Activated T-helper 1 cell treated with anti-CD3 and anti-CD28 coated beads, Interleukin-12 subunit alpha, Interleukin-12 subunit beta, Interleukin-2, Interleukin-4 antibody, amounts not matched to agents 30 ng/mL and 10 ng/mL and 1 ng/mL, durations not matched to agents 14 hours and 24 hours and 36 hours (primary cell): ENCODE measurements around the gene LIN28A. TPM values are rescaled to one million over a fixed set of nuclear protein-coding genes. Genes with fewer than 3 reads are reported as not detected.

Source experiments
- DNase-seq: peaks from one replicate; pipeline ENCODE4 v3.0.0; 2021; ENCODE audit warnings: low spot score
- H3K27ac Mint-ChIP-seq: one replicate; pipeline ENCODE4 v1.8.0; 2021; ENCODE audit warnings: mild to moderate bottlenecking, mixed read lengths
- H3K27me3 Mint-ChIP-seq: one replicate; pipeline ENCODE4 v1.8.0; 2022; ENCODE audit warnings: mild to moderate bottlenecking, moderate library complexity, mixed read lengths; ENCODE audit not compliant: insufficient read depth
- H3K36me3 Mint-ChIP-seq: one replicate; pipeline ENCODE4 v1.8.0; 2021; ENCODE audit warnings: low read depth, mixed read lengths
- H3K4me1 Mint-ChIP-seq: one replicate; pipeline ENCODE4 v1.8.0; 2021; ENCODE audit warnings: low read depth, mixed read lengths
- H3K4me3 Mint-ChIP-seq: one replicate; pipeline ENCODE4 v1.8.0; 2021; ENCODE audit warnings: mild to moderate bottlenecking, moderate library complexity, mixed read lengths
- H3K9me3 Mint-ChIP-seq: one replicate; pipeline ENCODE4 v1.8.0; 2021; ENCODE audit warnings: mixed read lengths
- intact Hi-C: fragments of 100-400 bp; cut with micrococcal nuclease; formaldehyde crosslinking; loops from one replicate; pipeline ENCODE4 v1.15.1; 2024
- total RNA-seq: library from RNA; stranded (reverse); gene quantifications from 2 replicates; pipeline ENCODE4 v1.2.3, GENCODE V29; 2022

The LIN28A gene
- total RNA-seq, 1 donor from 2014 or later: not detected

DNA sequence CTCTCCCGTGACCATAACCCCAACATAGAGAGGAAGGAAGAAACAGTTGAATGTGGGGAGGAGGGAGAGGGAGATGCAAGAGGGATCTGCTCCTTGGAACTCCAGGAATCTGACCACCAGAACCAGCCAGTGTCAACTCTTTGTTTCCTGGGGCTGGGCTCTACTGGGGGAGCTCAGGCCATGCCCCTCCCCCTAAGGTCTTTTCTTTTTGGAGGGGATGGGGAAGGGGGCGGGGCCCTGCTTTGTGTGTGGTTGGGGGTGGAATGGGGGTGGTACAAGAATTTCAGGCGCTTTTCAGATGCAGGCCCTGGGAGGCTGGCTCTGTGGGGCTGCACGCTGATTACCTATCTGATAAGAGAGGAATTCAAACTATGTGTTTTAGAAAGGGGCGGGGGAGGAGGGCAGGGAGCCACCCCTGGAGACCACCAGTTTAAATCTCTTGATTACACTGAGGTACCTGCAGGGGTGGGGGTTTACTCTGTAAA is 8.3 kb downstream of the LIN28A start:
- no peak for DNase-seq
- intact Hi-C loops: loop anchor here (5.0 kb wide), 1 partner anchor 382 kb away; no protein-coding TSS in a partner anchor
- H3K27ac Mint-ChIP-seq: no peak overlapping the region
- H3K36me3 Mint-ChIP-seq: no peaks in the 10 kb centered on the region
- no peak overlapping the region for H3K4me3 Mint-ChIP-seq
- H3K27me3 Mint-ChIP-seq: peaks cover 38% of the 10 kb centered on the region
- H3K9me3 Mint-ChIP-seq: no peaks in the 10 kb centered on the region
- H3K4me1 Mint-ChIP-seq: no peaks in the 10 kb centered on the region

DNA sequence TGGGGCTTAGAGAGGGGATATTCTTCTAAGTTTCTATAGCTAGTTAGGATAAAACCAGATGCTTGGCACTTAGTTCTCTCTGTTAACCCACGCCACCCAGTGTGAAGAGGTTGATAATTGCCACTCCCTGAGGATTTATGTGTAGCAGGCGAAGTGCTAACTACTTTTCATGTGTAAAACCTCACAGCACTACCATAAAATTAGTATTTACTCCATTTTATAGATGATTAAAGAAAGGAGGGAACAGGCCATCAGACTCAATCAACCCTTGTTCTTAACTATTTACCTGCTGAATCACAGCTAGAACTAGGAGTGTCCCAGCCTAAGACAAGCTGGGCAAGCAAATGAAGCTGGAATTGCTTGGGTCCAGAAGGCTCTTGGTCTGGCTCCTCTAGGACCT is 8.9 kb downstream of the LIN28A start:
- Mint-ChIP-seq H3K27ac (no peak overlapping the region), H3K36me3 (no peaks in the 10 kb centered on the region), H3K4me1 (no peaks in the 10 kb centered on the region), H3K27me3 (peaks cover 32% of the 10 kb centered on the region), H3K9me3 (no peaks in the 10 kb centered on the region), H3K4me3 (no peak overlapping the region)
- DNase-seq: no peak
- intact Hi-C loops: loop anchor here (5.0 kb wide), 1 partner anchor 382 kb away; no protein-coding TSS in a partner anchor

DNA sequence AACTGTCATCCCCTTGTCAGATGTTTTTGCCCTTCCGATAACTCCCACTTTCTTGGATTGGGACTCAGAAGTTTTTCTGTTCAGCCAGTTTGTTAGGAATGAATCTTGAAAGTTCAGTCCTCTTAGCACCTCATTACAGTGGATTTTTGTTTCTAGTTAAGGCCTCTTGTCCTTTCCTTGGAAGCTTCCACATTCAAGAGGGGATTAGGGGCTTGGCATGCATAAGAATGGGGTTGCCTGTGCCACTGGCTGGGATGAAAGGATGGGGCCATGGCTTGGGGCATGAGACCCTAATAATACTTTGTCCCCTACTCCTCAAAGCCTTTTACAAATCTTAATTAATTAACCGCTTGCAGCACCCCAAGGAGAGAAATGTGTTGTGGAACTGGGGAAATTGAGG is 19.1 kb downstream of the LIN28A start:
- Mint-ChIP-seq H3K36me3 (peaks cover 7% of the 10 kb centered on the region), H3K27ac (no peak overlapping the region), H3K27me3 (peaks cover 18% of the 10 kb centered on the region), H3K9me3 (no peaks in the 10 kb centered on the region), H3K4me1 (peaks cover 18% of the 10 kb centered on the region), H3K4me3 (no peak overlapping the region)
- no peak for DNase-seq
- intact Hi-C loops: loop anchor here (5.0 kb wide), 1 partner anchor 358 kb away; the partner anchor contains the start of gene PIGV

DNA sequence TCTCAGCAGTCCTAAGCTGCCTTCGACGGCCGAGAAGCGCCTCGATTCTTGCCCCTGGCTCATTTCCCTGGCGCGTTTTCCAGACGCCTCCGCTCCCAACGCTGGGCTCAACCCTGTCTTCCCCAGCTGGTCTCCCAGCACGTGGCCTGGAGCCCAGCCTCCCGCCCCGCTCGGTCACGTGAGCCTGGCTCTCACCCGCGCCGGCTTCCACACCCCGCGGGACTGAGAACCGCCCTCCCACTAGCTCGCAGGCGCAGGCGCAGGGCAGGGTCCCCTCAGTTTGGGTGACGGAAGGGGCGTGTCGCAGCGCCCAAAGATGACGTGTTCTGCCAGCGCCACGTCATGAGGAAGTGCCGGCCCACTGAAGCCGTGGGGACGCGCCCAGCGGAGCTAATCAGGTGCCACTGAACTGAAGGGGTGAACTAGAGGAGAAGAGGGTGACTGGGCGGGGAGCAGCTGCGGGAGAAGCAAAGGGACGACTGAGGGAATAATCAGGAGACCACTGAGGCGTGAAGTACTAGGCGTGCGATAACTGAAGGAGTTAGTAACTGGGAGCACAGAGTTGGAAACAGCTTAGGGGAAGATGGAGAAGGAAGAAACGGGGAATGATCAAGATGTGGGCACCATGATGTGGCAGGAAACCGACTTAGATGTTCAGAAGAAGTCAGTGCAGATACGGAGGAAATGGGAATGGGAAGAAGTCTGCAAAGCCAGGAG is 21.5 kb downstream of the LIN28A start, which contains the start of gene DHDDS:
DHDDS (plus strand) TSS at position 343 of the 717 bp plus-strand sequence. CDS start 625 bp downstream, outside the sequence.
- intact Hi-C loops: loop anchor here (1.0 to 5.0 kb wide), 8 partner anchors 40 to 355 kb away; partner anchors contain the start of genes CEP85, HMGN2, PDIK1L and PIGV

DNA sequence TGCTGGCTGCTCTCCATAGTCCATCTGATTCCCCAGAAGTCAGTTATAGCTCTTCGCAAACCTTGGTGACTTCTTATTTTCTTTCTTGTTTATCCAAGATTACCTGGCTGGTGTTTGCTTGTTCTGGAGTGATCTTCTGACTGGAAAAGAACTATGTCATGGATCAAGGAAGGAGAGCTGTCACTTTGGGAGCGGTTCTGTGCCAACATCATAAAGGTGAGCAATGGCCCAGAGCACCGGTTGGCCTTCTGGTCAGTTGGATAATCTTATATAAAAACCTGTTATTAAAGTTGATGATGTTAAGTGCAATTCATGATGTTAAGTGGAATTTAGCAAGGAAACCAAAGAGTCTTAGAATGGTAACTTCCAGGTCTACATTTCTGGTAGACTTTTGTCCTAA is 22.2 kb downstream of the LIN28A start:
- Mint-ChIP-seq H3K4me3 (peak overlapping the region; percentile 94), H3K36me3 (peaks cover 7% of the 10 kb centered on the region), H3K27me3 (peaks cover 12% of the 10 kb centered on the region), H3K27ac (peak overlapping the region; percentile 89), H3K4me1 (peaks cover 18% of the 10 kb centered on the region), H3K9me3 (no peaks in the 10 kb centered on the region)
- no peak for DNase-seq
- intact Hi-C loops: loop anchor here (1.0 to 5.0 kb wide), 8 partner anchors 40 to 355 kb away; partner anchors contain the start of genes CEP85, HMGN2, PDIK1L and PIGV

More for the DNA sequence above, 21.5 kb downstream of the LIN28A start, which contains the start of gene DHDDS:
- peak within 1 kb of the TSS; percentile 89 for H3K27ac Mint-ChIP-seq
- H3K36me3 Mint-ChIP-seq: peaks cover 7% of the 10 kb centered on the region
- peak; percentile 98 for DNase-seq
- H3K4me1 Mint-ChIP-seq: peaks cover 18% of the 10 kb centered on the region
- H3K27me3 Mint-ChIP-seq: peaks cover 12% of the 10 kb centered on the region
- H3K4me3 Mint-ChIP-seq: peak within 1 kb of the TSS; percentile 94
- H3K9me3 Mint-ChIP-seq: no peaks in the 10 kb centered on the region

DNA sequence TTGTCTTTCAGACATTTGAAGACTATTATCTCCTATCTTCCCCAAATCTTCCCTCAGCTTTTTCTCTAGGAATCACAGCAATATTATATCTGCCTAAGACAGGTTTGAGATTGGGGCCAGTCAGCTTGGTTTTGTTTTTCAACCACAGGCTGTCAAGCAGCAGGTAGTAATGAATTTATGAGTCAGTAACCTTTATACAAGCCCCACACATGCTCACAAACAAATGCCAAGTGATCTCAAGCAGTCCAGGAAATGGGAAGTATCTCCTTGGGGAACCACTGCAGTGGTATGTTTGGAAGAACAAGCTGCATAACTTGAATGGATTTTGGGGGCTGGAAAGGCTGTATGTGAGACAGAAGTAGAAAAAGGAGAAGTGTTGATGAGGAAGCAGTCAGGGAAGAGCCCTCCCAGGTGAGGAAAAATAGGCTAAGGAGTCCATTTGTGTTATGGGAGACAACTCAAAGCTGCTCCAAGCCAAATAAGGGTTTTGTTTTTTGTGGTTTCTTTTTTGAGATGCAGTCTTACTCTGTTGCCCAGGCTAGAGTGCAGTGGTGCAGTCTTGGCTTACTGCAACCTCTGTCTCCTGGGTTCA is 23.6 kb downstream of the LIN28A start:
- peak overlapping the region; percentile 50 for H3K4me3 Mint-ChIP-seq
- no peak overlapping the region for H3K27ac Mint-ChIP-seq
- H3K9me3 Mint-ChIP-seq: no peaks in the 10 kb centered on the region
- H3K27me3 Mint-ChIP-seq: peaks cover 9% of the 10 kb centered on the region
- DNase-seq: no peak
- peaks cover 18% of the 10 kb centered on the region for H3K4me1 Mint-ChIP-seq
- intact Hi-C loops: loop anchor here (5.0 kb wide), 1 partner anchor 353 kb away; the partner anchor contains the start of gene PIGV
- H3K36me3 Mint-ChIP-seq: peaks cover 21% of the 10 kb centered on the region

DNA sequence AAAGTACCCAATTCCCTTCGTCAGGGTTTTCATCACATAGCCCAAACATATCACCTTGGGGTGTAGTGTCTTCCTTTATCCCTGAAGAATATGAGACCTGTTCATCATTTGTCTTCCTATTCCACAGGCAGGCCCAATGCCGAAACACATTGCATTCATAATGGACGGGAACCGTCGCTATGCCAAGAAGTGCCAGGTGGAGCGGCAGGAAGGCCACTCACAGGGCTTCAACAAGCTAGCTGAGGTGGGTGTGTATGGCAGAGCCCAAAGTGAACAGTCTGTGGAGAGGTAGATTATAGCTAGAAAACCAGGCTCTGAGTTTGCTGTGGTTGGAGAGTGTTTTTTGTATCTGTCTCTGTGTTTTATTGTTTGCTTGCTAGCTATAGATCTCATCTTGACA is 27.4 kb downstream of the LIN28A start:
- peaks cover 10% of the 10 kb centered on the region for H3K4me1 Mint-ChIP-seq
- DNase-seq: no peak
- intact Hi-C loops: no loop called here
- H3K27me3 Mint-ChIP-seq: no peaks in the 10 kb centered on the region
- H3K9me3 Mint-ChIP-seq: no peaks in the 10 kb centered on the region
- H3K36me3 Mint-ChIP-seq: peaks cover 44% of the 10 kb centered on the region
- no peak overlapping the region for H3K4me3 Mint-ChIP-seq
- no peak overlapping the region for H3K27ac Mint-ChIP-seq

DNA sequence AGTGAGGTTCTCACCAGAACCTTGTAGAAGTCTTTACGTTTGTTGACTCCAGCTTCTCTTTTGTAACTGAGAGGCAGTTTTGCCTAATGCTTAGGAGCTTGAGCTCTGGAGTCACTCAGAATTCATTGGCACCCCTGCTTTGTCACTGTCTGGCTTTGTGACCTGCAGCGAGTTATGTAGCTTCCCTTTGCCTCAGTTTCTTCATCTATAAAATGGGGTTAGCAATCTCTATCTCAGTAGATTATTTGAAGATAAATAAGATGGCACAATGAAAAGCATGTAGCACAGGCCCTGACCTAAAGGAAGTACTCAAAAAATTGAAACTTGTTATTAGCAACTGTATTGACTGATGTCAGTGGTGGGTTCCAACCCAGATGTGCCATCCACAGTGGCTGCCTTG is 29.6 kb downstream of the LIN28A start:
- Mint-ChIP-seq H3K27ac (no peak overlapping the region), H3K27me3 (no peaks in the 10 kb centered on the region), H3K36me3 (peaks cover 55% of the 10 kb centered on the region), H3K4me1 (no peaks in the 10 kb centered on the region), H3K4me3 (no peak overlapping the region), H3K9me3 (no peaks in the 10 kb centered on the region)
- intact Hi-C loops: no loop called here
- DNase-seq: no peak

DNA sequence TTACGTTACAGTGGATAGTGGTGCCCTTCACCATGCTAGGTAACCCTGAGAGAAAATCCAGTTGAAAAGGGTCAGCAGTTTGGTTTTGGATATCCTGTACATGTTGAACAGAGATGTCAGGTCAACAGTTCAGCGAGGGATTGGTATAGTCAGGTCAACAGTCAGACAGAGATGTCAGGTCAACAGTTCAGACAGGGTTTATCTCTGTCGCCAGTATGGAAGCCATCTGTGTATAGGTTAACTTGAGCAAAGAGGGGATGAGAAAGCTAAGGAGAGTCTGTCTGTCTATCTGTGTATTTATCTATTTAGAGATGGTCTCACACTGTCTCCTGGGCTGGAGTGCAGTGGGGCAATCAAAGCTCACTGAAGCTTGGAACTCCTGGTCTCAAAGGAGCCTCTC is 39.3 kb downstream of the LIN28A start:
- no peak overlapping the region for H3K27ac Mint-ChIP-seq
- no peaks in the 10 kb centered on the region for H3K9me3 Mint-ChIP-seq
- no peak overlapping the region for H3K4me3 Mint-ChIP-seq
- intact Hi-C loops: no loop called here
- DNase-seq: no peak
- H3K4me1 Mint-ChIP-seq: no peaks in the 10 kb centered on the region
- peaks cover 38% of the 10 kb centered on the region for H3K36me3 Mint-ChIP-seq
- H3K27me3 Mint-ChIP-seq: no peaks in the 10 kb centered on the region

DNA sequence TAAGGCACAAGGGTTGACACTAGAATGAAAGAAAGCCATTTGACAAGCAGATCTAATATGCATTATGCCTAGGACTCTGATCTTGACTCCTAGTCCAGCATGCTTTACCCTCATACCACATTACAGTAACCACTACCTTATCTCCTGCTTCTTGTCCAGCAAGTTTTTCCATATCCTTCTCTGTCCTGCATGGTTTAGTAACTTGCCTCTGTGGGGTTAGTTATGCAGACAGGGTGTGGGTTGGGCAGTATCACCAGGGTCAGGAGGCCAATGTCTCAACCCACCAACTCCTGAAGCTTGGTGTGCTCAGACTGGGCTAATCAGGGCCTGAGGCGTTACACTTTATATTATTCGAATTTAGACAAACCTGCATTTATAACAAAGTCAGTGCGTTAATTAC is 40.3 kb downstream of the LIN28A start:
- peaks cover 40% of the 10 kb centered on the region for H3K36me3 Mint-ChIP-seq
- intact Hi-C loops: no loop called here
- H3K27ac Mint-ChIP-seq: no peak overlapping the region
- DNase-seq: no peak
- no peaks in the 10 kb centered on the region for H3K27me3 Mint-ChIP-seq
- no peaks in the 10 kb centered on the region for H3K4me1 Mint-ChIP-seq
- H3K9me3 Mint-ChIP-seq: no peaks in the 10 kb centered on the region
- H3K4me3 Mint-ChIP-seq: no peak overlapping the region

DNA sequence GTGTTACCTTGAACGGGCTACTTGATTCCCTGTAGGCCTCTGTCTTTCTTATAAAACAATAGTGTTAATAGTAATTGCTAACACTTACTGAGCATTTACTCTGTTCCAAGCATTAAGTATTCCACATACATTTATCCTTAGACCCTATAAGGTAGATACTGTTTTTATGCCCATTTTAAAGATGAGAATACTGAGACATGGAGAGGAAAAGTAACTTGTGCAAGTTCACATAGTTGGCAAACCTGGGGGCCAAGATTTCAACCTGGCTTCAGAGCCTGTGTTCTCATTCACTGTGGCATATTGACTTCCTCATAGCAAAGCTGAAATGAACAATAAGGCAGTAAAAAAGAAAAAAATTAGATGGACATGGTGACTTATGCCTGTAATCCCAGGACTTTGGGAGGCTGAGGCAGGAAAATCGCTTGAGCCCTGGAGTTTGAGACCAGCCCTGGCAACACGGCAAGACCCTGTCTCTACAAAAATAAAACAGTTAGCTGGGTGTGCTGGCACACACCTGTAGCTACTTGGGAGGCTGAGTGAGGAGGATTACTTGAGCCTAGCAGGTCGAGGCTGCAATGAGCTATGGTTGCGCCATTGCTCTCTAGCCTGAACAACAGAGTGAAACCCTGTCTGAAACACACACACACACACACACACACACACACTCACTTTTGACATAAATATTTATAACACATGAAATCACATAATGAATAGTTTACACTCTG is 42.0 kb downstream of the LIN28A start:
- intact Hi-C loops: no loop called here
- Mint-ChIP-seq H3K36me3 (peaks cover 28% of the 10 kb centered on the region), H3K27ac (no peak overlapping the region), H3K27me3 (no peaks in the 10 kb centered on the region), H3K4me1 (no peaks in the 10 kb centered on the region), H3K9me3 (no peaks in the 10 kb centered on the region), H3K4me3 (no peak overlapping the region)
- no peak for DNase-seq

DNA sequence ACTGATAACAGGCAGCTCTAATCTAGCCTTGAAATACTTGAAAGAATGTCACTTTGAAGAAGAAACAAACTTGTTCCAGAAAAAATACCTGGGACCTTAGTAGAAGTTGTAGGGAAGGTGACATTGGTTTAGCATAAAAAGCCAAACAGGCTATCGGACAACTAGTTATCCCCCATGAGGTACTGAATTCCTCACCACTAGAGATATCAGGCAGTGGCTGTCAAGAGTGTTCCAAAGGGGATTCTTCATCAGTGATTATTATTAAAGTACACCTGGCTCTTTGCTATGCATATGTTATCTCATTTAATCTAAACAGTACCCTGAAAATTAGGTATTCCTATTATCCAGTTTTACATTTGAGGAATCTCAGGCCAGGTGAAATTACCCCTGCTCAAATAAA is 48.5 kb downstream of the LIN28A start:
- no peak for DNase-seq
- no peaks in the 10 kb centered on the region for H3K4me1 Mint-ChIP-seq
- H3K9me3 Mint-ChIP-seq: no peaks in the 10 kb centered on the region
- H3K4me3 Mint-ChIP-seq: no peak overlapping the region
- no peak overlapping the region for H3K27ac Mint-ChIP-seq
- peaks cover 32% of the 10 kb centered on the region for H3K36me3 Mint-ChIP-seq
- H3K27me3 Mint-ChIP-seq: no peaks in the 10 kb centered on the region
- intact Hi-C loops: no loop called here
